HEK293T (cell line): ENCODE data around the gene MYO16.

Experiments
- CTCF ChIA-PET: fragments of 350-600 bp; formaldehyde crosslinking; extraction: SDS; loops from one replicate; lab custom pipeline; 2021; ENCODE audit warnings: antibody characterized with exemption, inconsistent platforms; lab: Yijun Ruan, JAX
- POLR2A ChIA-PET: fragments of 350-600 bp; formaldehyde crosslinking; extraction: SDS; loops from one replicate; lab custom pipeline; 2020; ENCODE audit warnings: antibody characterized with exemption, inconsistent platforms; lab: Yijun Ruan, JAX
- DNase-seq: peaks from one replicate; pipeline ENCODE4 v3.0.0; 2012; ENCODE audit warnings: mixed read lengths; ENCODE audit errors: extremely low spot score
- ARNT ChIP-seq: fragments of 450-650 bp; IDR thresholded peaks from 2 replicates; pipeline ENCODE4 v1.6.1; 2017; ENCODE audit warnings: mild to moderate bottlenecking
- BHLHE40 ChIP-seq: fragments of 450-650 bp; IDR thresholded peaks from 2 replicates; pipeline ENCODE4 v1.6.1; 2016; ENCODE audit warnings: mild to moderate bottlenecking, moderate library complexity, borderline replicate concordance
- CTBP1 ChIP-seq: fragments of 450-650 bp; IDR thresholded peaks from 2 replicates; pipeline ENCODE4 v1.6.1; 2016; ENCODE audit warnings: borderline replicate concordance
- ELF4 ChIP-seq: fragments of 450-650 bp; IDR thresholded peaks from 2 replicates; pipeline ENCODE4 v1.6.1; 2017; ENCODE audit warnings: antibody characterized with exemption
- FOXA1 ChIP-seq: fragments of 450-650 bp; IDR thresholded peaks from 2 replicates; pipeline ENCODE4 v1.6.1; 2016; ENCODE audit warnings: mild to moderate bottlenecking
- FOXK2 ChIP-seq: fragments of 450-650 bp; IDR thresholded peaks from 2 replicates; pipeline ENCODE4 v1.6.1; 2016; ENCODE audit warnings: mild to moderate bottlenecking
- HDGF ChIP-seq: fragments of 450-650 bp; IDR thresholded peaks from 2 replicates; pipeline ENCODE4 v1.6.1; 2017; ENCODE audit warnings: antibody characterized with exemption, borderline replicate concordance
- L3MBTL2 ChIP-seq: fragments of 450-650 bp; conservative IDR thresholded peaks from 2 replicates; pipeline ENCODE4 v1.6.1; 2016; ENCODE audit warnings: mild to moderate bottlenecking
- LEF1 ChIP-seq: fragments of 450-650 bp; IDR thresholded peaks from 2 replicates; pipeline ENCODE4 v1.6.1; 2017; ENCODE audit warnings: mild to moderate bottlenecking, borderline replicate concordance
- NFRKB ChIP-seq: fragments of 450-650 bp; IDR thresholded peaks from 2 replicates; pipeline ENCODE4 v1.6.1; 2016; ENCODE audit warnings: mild to moderate bottlenecking, moderate library complexity
- SP1 ChIP-seq: fragments of 450-650 bp; IDR thresholded peaks from 2 replicates; pipeline ENCODE4 v1.6.1; 2017
- SUZ12 ChIP-seq: fragments of 450-650 bp; IDR thresholded peaks from 2 replicates; pipeline ENCODE4 v1.6.1; 2016; ENCODE audit warnings: mild to moderate bottlenecking
- TARDBP ChIP-seq: fragments of 450-650 bp; IDR thresholded peaks from 2 replicates; pipeline ENCODE4 v1.6.1; 2016
- ZNF384 ChIP-seq: fragments of 450-650 bp; IDR thresholded peaks from 2 replicates; pipeline ENCODE4 v1.6.1; 2016
- TF ChIP-seq, protein P1 (sequence below): fragments of 450-650 bp; IDR thresholded peaks from 2 replicates; pipeline ENCODE4 v1.6.1; 2016

The MYO16 gene

DNA sequence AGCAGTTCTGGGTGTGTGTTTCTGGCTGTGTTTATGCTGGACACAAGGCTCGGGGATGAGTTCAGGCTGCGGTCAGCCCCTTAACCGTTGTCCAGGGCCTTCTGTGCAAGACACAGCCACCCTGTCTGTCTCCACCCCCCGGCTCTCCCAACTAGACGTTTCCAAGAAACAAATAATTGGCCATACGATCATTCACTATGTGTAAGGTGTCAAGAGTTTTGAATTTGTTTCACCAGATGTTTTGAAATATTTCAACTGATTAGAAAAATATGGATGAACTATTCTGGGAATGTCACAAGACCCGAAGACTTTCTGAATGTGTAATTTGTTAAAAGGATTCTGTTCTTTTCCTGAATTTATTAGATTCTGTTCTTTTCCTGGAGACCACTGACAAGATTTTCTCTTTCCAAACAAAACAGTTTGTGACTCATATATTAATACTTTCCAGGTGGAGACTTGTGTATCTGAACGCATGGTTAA, 318.2 kb downstream of the MYO16 start:
- TF ChIP-seq, protein P1, sequence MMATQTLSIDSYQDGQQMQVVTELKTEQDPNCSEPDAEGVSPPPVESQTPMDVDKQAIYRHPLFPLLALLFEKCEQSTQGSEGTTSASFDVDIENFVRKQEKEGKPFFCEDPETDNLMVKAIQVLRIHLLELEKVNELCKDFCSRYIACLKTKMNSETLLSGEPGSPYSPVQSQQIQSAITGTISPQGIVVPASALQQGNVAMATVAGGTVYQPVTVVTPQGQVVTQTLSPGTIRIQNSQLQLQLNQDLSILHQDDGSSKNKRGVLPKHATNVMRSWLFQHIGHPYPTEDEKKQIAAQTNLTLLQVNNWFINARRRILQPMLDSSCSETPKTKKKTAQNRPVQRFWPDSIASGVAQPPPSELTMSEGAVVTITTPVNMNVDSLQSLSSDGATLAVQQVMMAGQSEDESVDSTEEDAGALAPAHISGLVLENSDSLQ: no peak
- TF ChIP-seq FOXK2 (no peak), CTBP1 (no peak), TARDBP (no peak), SP1 (no peak), L3MBTL2 (no peak), SUZ12 (no peak), BHLHE40 (no peak), NFRKB (no peak), HDGF (no peak), ELF4 (no peak)
- ChIA-PET POLR2A (no interaction called here), CTCF (no interaction called here)
- DNase-seq: no peak

DNA sequence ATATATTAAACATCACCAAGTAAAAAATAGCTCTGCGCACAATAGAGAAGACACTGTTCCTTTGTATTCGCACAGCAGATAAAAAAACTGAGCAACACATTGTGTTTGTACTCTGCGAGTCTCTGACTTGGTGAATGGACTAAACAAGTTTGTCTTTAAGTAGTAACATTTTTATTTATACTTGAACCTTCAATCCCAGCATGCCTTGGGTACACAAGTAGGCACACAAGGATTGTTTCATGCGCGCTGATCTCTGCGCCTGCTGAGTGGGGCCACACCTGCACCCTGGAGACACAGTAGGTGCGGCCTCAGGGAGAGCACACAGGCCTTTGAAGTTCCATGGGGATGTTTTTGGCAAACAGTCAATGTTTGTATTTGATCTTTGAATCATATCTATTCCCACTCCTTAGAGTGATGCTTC, 318.9 kb downstream of the MYO16 start:
- CTCF ChIA-PET: no interaction called here
- TF ChIP-seq ARNT (no peak), FOXK2 (no peak), ZNF384 (no peak), CTBP1 (no peak), NFRKB (no peak), SP1 (no peak), HDGF (no peak), FOXA1 (no peak), LEF1 (no peak), SUZ12 (no peak), ELF4 (no peak), L3MBTL2 (no peak), TARDBP (no peak), BHLHE40 (no peak)
- TF ChIP-seq, protein P1: no peak
- DNase-seq: no peak
- POLR2A ChIA-PET: no interaction called here

DNA sequence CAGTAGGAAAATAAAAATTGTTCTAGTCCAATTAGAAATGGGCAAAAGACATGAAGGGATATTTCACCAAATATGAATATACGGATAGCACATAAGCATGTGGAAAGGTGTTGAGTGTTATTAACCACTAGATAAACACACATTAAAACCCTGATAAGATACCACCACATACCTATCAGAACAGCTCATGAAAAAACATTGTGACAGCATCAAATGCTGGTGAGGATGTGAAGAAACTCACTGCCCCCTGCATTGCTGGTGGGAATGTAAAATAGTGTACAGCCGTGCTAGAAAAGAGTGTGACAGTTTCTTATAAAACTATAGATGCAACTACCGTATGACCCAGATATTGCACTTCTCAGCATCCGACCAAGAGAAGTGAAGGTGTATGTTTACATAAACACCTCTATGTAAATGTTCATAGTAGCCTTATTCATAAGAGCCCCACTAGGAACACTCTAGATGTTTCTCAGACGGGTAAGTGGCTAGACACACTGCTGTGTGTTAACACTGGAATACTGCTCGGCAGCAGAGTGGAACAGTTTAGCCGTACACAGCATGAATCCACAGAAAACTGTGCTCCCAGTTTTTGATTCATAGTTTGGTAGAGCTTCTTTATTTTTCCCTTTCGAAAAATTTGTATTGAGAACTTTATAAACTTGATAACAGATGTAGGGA, 321.1 kb downstream of the MYO16 start:
- POLR2A ChIA-PET: no interaction called here
- DNase-seq: no peak
- TF ChIP-seq HDGF (no peak), ZNF384 (no peak), ARNT (no peak)
- TF ChIP-seq, protein P1: no peak
- CTCF ChIA-PET: interaction anchor here (0.6 kb wide), 2 partner anchors 207 to 260 kb away, joined by 4 to 5 read pairs; no protein-coding TSS in a partner anchor

DNA sequence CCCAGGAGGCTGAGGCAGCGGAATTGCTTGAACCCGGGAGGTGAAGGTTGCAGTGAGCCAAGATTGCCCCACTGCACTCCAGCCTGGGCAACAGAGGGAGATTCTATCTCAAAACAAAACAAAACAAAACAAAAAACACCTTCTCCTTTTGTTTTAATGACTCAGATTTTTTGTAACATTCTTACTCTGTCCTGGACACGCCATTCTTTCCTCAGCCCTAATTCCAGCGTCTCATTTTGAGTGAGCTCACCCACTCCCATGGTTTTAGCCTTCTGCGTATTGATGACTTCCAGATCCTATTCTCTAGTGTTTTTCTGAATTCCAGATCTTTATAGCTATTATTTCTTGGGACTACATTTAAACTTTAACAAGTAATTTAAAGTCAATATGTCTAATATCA, 326.3 kb downstream of the MYO16 start:
- TF ChIP-seq FOXA1: no peak
- TF ChIP-seq HDGF: no peak
- TF ChIP-seq SUZ12: no peak
- TF ChIP-seq, protein P1: no peak
- no peak for TF ChIP-seq LEF1
- TF ChIP-seq TARDBP: no peak
- TF ChIP-seq ZNF384: no peak
- no peak for TF ChIP-seq NFRKB
- ChIA-PET POLR2A (no interaction called here), CTCF (no interaction called here)
- no peak for DNase-seq

DNA sequence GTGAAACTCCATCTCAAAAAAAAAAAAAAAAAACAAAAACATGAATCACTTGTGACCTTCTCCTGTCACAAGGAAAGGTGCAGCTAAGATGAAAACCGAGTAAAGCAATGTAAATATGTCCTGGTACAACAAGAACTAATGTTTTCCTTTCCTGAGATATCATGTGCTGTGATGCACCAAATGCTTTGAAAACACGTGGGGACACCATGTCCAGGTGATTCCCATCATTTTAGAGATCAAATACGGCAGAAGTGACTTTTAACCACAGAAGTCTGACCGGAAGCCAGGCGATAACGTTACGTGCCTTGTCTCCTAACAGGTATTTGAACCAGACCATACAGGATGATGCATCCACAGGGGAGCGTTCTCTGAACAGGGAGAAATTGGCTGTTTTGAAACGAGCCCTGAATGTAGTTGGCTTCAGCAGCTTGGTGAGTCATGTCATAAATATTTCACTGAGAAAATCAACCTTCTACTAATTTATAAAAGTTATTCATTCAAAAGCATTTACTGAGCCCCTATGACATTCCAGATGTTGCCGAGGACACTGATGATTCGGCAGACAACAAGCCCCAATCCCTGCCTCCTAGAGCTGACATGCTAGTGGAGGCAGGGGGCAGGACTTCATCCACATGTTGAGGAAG, 328.1 kb downstream of the MYO16 start:
- ChIA-PET CTCF (no interaction called here), POLR2A (no interaction called here)
- TF ChIP-seq NFRKB: no peak
- TF ChIP-seq SP1: no peak
- no peak for TF ChIP-seq ELF4
- no peak for TF ChIP-seq CTBP1
- TF ChIP-seq, protein P1: no peak
- no peak for TF ChIP-seq LEF1
- no peak for DNase-seq
